Stimulated activated CD4-positive, alpha-beta T cell treated with anti-CD3 and anti-CD28 coated beads, Interleukin-4, amount 100 ng/mL, for 4 hours (primary cell): ENCODE results near the gene ZBTB5.
"Not testable (repeated sequence)": the region's sequence is repeated elsewhere in the genome, so short reads cannot be mapped to it uniquely, and the experiment has no call there.

Source experiments
- DNase-seq, 2 experiments: peaks; one replicate each; pipeline ENCODE4 v3.0.0-alpha.2; 2020

The ZBTB5 gene

DNA sequence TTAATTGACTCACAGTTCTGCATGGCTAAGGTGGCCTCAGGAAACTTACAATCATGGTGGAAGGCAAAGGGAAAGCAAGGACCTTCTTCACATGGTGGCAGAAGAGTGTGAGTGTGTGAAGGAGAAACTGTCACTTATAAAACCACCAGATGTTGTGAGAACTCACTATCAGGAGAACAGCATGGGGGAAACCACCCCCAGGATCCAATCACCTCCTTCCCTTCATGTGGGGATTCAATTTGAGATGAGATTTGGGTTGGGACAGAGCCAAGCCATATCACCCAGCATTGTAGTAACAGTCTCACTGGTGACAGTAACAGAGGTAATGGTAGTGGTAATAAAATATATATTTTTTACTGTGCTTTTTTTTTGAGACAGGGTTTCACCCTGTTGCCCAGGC, 18.1 kb downstream of the ZBTB5 start:
- DNase-seq, result no peak

DNA sequence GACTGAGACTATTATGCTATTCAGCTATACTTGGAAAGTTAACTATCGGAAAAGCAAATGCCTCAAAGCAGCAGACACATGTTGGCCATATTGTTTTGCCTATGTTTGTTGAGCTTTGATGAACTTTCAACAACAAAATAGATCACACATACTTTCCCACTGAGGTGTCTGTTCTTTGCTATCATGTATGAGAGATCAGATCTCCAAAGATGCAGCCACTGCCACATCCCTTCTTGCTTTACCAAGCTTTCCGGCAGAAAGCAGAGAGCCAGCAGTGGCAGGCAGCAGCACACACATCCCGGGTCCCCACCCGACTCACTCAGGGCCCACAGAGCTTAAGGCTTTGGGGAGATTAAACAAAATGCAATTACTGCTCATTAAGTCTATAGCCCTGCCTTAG, 18.8 kb downstream of the ZBTB5 start:
- DNase-seq, result no peak

- no peak for DNase-seq
These were observed 19.4 kb downstream of the ZBTB5 start for GRCh38 chr9:37445832-37446231.

GRCh38 chr9:37444890-37445289, 20.4 kb downstream of the ZBTB5 start:
- no peak for DNase-seq

DNA sequence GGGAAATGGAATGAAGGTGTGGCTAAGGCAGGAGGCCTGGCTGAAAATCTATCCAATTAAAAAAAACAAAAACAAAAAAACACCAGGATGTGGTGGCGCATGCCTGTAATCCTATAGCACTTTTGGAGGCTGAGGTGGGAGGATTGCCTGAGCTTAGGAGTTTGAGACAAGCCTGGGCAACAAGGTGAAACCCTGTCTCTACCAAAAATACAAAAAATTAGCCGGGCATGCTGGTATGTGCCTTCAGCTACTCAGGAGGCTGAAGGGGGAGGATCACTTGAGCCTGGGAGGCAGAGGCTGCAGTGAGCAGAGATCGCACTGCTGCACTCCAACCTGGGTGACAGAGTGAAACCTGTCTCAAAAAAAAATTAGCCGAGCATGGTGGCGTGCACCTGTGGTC, 21.7 kb downstream of the ZBTB5 start:
- DNase-seq, result no peak

DNA sequence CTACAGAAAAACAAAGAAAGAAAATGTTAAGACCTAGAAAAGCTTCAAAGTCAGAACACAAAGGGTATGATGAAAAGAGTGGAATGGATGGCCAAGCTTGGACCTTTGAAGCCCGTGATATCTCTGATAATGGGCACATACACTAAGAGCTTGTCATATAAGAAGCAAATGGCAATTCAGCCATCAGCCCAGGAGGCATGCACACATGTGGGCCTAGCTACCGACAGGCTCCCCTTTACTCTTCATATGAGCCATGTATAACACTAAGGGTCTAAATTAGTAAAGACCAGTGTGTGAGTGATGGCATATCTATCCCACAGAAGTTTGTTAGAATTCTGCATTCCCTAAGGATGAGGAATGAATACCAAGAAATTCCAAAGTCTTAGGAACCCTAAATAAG, 22.7 kb downstream of the ZBTB5 start:
- no peak for DNase-seq

GRCh38 chr9:37441776-37442370, 23.4 kb downstream of the ZBTB5 start:
- DNase-seq, result no peak

GRCh38 chr9:37438359-37438758, 26.9 kb downstream of the ZBTB5 start:
- no peak for DNase-seq

GRCh38 chr9:37437621-37438020, 27.6 kb downstream of the ZBTB5 start:
- no peak for DNase-seq

- DNase-seq, result no peak
These were observed 28.2 kb downstream of the ZBTB5 start for GRCh38 chr9:37437010-37437409.

DNA sequence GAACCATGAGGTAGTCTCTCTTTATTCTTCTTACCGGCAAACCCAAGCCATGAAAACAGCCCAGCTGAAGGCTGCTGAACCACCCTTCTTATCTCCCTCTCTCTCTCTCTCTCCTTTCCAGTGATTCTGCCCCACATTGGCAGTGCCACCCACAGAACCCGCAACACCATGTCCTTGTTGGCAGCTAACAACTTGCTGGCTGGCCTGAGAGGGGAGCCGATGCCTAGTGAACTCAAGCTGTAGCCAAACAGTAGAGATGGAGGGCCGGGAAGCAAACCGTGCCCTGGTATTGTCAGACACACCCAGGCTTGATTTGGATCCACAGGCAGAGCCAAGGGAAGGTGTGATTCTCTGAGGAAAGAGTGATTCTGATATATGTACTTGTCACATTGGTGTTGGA, 28.7 kb downstream of the ZBTB5 start:
- no peak for DNase-seq

GRCh38 chr9:37433867-37434371, 31.3 kb downstream of the ZBTB5 start:
- no peak for DNase-seq

- DNase-seq, result no peak
These were observed 33.2 kb downstream of the ZBTB5 start for GRCh38 chr9:37432020-37432419.

- no peak for DNase-seq
These were observed 34.2 kb downstream of the ZBTB5 start for GRCh38 chr9:37430841-37431597.

DNA sequence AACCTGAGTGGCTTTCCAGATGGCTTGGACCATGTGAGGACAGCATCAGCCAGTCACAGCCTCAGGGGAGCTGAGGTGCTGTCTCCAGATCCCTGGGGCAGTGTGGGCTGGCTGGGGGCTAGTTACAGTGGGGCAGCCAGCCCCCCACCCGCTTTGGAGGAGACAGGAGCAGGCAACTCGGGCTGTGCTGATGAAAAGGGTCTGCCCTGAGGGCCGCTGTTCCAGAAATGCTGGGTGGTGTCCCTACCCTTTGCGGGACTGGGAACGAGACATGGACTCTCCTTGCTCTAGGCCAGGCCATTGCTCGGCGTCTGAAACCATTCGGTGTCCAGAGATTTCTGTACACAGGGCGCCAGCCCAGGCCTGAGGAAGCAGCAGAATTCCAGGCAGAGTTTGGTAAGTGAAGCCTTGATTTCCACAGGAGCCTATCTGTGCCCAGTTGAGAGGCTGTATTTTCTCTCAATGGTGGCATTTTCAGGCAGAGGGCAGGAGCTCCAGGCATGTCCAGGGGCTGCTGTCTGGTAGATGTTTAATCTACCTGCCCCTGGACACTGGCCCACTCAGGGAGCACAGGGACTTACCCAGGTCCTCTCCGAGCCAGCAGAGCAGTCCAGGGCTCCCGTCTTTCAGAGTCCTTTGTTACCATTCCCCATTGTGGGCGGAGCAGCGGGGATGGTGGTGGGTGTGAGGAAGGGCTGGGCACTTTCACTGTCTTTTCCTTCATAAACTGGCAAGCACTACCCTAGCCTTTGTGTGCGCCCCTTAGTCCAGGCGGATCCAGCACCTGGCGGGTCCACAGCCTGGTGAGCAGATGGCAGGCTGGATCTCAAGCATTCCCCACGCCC, 35.6 kb downstream of the ZBTB5 start:
- DNase-seq, result no peak

- no peak for DNase-seq
These were observed 36.9 kb downstream of the ZBTB5 start for GRCh38 chr9:37428345-37428744.

DNA sequence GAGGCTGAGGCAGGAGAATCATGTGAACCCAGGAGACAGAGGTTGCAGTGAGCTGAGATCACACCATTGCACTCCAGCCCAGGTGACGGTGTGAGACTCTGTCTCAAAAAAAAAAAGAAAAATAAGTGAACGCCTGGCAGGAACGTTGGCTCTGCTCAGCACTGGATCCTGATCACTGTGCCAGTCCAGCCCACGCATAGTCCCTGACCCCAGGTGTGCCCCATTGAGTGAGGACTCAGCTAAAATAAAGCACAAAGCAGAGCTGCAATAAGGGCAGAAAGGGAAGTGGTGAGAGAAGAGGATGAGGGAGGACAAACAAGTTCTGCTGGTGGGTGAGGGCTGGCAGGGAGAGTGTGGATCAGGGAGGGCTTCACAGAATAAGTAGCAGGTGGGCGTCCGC, 38.4 kb downstream of the ZBTB5 start:
- DNase-seq, result no peak

DNA sequence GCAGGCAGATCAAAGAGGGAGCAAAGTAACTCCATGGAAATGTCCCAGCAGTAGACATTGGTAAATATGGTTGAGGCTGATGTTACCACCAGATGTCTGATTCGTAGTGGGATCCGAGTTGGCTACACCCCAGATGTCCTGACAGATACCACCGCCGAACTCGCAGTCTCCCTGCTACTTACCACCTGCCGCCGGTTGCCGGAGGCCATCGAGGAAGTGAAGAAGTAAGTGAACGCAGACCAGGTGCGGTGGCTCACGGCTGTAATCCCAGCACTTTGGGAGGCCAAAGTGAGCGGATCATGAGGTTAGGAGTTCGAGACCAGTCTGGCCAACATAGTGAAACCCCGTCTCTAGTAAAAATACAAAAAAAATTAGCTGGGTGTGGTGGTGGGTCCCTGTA, 38.8 kb downstream of the ZBTB5 start:
- not testable (repeated sequence) for DNase-seq

DNA sequence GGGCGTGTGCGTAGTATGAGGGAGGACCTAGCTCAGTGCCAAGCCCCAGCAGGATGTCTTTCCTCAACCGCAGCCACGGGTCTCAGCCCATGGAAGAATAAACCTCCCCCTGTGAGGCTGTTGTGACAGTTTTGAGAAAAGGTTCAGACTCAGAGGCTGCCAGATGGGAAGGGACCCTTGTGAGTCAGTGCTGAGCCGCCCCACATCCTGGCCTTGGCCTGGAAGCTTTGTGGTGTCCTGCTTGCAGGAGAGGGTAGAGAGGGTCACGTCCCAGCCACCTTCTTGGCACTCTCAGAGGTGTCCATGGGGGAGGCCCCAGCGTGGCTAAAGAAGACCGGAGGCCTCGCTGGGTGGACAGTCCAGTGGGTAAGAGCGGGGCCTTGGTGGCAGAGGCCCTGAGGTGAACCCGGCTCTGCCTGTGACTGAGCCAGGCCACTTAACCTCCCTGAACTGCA, 39.9 kb downstream of the ZBTB5 start:
- no peak for DNase-seq

DNA sequence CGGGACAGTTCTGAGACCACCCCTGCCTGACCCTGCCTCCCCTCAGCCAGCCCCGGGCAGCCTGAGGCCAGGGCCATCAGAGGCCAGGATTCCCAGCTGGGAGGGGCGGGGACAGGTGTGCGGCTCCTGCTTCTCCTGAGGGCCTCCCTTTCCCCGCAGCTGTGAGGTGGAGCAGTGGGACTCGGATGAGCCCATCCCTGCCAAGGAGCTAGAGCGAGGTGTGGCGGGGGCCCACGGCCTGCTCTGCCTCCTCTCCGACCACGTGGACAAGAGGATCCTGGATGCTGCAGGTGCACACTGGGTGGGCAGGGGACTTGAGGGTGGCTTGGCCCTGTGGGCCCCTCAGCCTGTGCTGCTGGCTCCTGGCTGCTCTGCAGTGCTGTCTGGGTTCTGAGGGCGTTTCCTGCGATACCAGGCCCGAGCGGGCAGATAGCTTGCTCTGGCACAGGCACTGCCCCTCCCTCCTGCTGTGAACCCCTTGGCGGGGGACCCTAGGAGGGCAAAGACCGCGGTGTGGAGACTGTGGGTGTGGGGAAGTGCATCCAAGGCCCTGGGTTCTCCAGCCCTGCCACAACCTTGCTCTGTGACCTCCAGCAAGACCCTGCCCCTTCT, 40.5 kb downstream of the ZBTB5 start:
- DNase-seq, result no peak

- DNase-seq, result no peak
These were observed 41.0 kb downstream of the ZBTB5 start for GRCh38 chr9:37424204-37424685.

DNA sequence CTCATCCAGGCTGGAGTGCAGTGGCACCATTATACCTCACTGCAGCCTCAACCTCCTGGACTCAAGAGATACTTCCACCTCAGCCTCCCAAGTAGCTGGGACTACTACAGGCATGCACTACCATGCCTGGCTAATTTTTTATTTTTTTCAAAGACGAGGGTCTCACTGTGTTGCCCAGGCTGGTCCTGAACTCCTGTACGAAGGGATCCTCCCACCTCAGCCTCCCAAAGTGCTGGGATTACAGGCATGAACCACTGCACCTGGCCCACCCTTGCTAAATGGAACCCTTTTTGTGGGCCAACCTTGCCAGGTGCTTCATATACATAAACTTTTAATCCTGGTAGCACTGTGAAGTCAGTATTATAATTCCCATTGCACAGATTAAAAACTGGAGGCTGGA, 41.7 kb downstream of the ZBTB5 start:
- DNase-seq, result no peak
